Stimulated activated naive CD8-positive, alpha-beta T cell treated with anti-CD3 and anti-CD28 coated beads, Interleukin-15, amount 100 ng/mL, for 72 hours (primary cell): ENCODE measurements around the gene DNAH10.

Experiments
- ATAC-seq: fragments of 150-1000 bp; cut with Tn5 transposase; 2 replicates; pipeline ENCODE4 v1.10.0; 2021; ENCODE audit warnings: mild to moderate bottlenecking, moderate library complexity
- DNase-seq, 2 donors: peaks; one replicate each; pipeline ENCODE4 v3.0.0; 2021 to 2022
- H3K27ac Mint-ChIP-seq, 2 donors: one replicate each; pipeline ENCODE4 v1.8.0; 2022; ENCODE audit warnings: mild to moderate bottlenecking in 2 of 2, mixed read lengths in 2 of 2, moderate library complexity in 2 of 2
- H3K27me3 Mint-ChIP-seq: one replicate; pipeline ENCODE4 v1.8.0; 2022; ENCODE audit warnings: mixed read lengths
- H3K4me1 Mint-ChIP-seq: one replicate; pipeline ENCODE4 v1.8.0; 2022; ENCODE audit warnings: mild to moderate bottlenecking, mixed read lengths
- H3K4me3 Mint-ChIP-seq, 2 donors: one replicate each; pipeline ENCODE4 v1.8.0; 2022; ENCODE audit warnings: mild to moderate bottlenecking in 2 of 2, mixed read lengths in 2 of 2, moderate library complexity in 1 of 2
- H3K9me3 Mint-ChIP-seq, 2 donors: one replicate each; pipeline ENCODE4 v1.8.0; 2022; ENCODE audit warnings: mixed read lengths in 2 of 2

The DNAH10 gene

DNA sequence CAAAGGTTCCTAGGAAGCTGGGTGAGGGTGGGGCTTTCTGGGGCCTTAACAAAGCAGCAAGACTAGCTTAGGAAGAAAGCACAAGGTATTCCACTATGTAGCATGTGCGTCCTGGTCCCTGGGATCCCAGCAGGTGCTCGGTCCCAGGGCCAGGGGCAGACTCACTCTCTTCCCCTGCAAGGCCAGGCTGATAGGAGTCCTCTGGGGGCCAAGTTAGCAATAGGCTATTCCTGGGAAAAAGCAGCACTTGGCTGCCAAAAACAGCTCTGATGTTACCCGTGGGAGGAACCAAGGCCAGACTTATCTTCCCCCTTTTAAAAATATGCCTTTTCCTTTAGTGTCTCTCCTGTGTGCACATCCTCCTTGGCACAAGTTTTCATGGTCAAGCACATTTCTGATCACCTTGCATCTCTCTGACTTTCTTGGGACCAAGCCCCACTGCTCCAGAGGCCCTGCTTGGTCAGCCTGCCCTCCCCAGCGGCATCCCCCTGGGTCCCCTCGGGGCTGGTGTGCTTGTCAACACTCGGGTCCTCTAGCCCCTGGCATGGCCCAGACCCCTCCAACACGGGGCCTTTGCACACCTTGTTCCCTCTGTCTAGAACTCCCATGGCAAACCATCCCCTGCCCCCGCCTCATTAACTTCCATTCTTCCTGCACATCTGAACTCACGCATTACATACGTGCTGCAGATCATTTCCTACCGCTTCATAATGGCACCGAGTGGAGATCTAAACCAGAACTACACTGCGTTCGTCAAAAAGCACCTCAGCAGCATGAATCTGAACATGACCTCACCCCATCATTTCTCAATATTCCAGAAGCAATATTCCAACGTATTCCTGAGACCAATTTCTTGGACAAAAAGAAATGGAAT is 188.6 kb downstream of the DNAH10 start:
- H3K4me3 Mint-ChIP-seq = no peak overlapping the region
- no peaks in the 10 kb centered on the region for H3K27me3 Mint-ChIP-seq
- DNase-seq (no peak), ATAC-seq (no peak)
- no peak overlapping the region for H3K27ac Mint-ChIP-seq
- no peaks in the 10 kb centered on the region for H3K4me1 Mint-ChIP-seq
- H3K9me3 Mint-ChIP-seq = no peaks in the 10 kb centered on the region

GRCh38 chr12:123951467-123951866 is 189.4 kb downstream of the DNAH10 start:
- DNase-seq = no peak
- H3K27ac Mint-ChIP-seq = no peak overlapping the region
- no peaks in the 10 kb centered on the region for H3K4me1 Mint-ChIP-seq

GRCh38 chr12:123952037-123952436 is 189.9 kb downstream of the DNAH10 start:
- ATAC-seq (no peak), DNase-seq (no peak)
- H3K4me1 Mint-ChIP-seq = no peaks in the 10 kb centered on the region
- H3K27ac Mint-ChIP-seq = no peak overlapping the region
- H3K27me3 Mint-ChIP-seq = no peaks in the 10 kb centered on the region
- no peak overlapping the region for H3K4me3 Mint-ChIP-seq
- no peaks in the 10 kb centered on the region for H3K9me3 Mint-ChIP-seq

More at GRCh38 chr12:123951467-123951866, 189.4 kb downstream of the DNAH10 start:
- ATAC-seq = no peak
- Mint-ChIP-seq H3K27me3 (no peaks in the 10 kb centered on the region), H3K9me3 (no peaks in the 10 kb centered on the region), H3K4me3 (no peak overlapping the region)

GRCh38 chr12:123954647-123955350 is 192.7 kb downstream of the DNAH10 start:
- H3K27ac Mint-ChIP-seq = no peak overlapping the region
- no peak overlapping the region for H3K4me3 Mint-ChIP-seq
- ATAC-seq (no peak), DNase-seq (no peak)
- H3K9me3 Mint-ChIP-seq = no peaks in the 10 kb centered on the region
- no peaks in the 10 kb centered on the region for H3K4me1 Mint-ChIP-seq
- no peaks in the 10 kb centered on the region for H3K27me3 Mint-ChIP-seq

DNA sequence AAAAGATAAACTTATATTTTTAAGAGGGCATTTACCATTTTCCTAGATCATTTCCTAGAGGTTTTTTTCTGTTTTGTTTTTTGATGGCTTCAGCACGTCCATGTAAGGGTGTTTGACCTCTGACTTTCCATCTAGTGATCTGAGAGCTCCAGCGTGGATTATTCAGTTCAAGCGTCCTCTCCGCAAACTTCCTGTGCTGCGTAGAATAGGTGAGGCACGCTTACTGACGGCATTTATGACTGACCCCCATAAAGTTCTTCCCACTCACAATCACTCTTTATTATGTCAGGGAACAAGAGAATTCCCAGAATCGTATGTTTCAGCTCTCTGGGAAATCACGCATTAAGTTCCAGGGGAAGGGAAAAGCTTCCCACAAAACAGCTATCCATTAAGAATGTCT is 194.1 kb downstream of the DNAH10 start:
- Mint-ChIP-seq H3K4me1 (no peaks in the 10 kb centered on the region), H3K4me3 (no peak overlapping the region), H3K27me3 (no peaks in the 10 kb centered on the region), H3K9me3 (no peaks in the 10 kb centered on the region), H3K27ac (no peak overlapping the region)
- no peak for ATAC-seq
- no peak for DNase-seq

DNA sequence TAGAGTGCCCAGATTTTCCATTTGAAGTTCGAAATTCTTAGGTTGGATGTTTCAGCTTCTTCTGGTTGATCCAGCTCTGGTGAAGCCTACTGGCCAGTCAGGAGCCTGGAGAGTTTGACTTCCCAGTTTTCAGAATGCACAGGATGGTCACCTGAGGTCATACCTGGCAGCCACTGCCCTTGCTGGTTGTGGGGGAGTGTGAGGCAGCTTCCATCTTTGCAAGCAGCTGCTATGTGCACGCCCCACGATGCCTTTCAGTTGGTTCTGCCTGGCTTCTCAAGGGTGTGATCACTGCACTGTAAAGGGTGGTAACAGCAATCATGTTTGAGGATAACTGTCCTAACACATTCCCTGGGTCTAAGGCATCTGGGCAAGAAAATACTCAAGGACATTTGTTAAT is 195.1 kb downstream of the DNAH10 start:
- no peak overlapping the region for H3K27ac Mint-ChIP-seq
- no peak for ATAC-seq

GRCh38 chr12:123958462-123958861 is 196.4 kb downstream of the DNAH10 start:
- ATAC-seq (no peak), DNase-seq (no peak)
- no peaks in the 10 kb centered on the region for H3K9me3 Mint-ChIP-seq
- no peak overlapping the region for H3K27ac Mint-ChIP-seq
- peaks cover 9% of the 10 kb centered on the region for H3K4me1 Mint-ChIP-seq
- H3K27me3 Mint-ChIP-seq = no peaks in the 10 kb centered on the region
- H3K4me3 Mint-ChIP-seq = no peak overlapping the region

More for the DNA sequence above, 195.1 kb downstream of the DNAH10 start:
- no peak overlapping the region for H3K4me3 Mint-ChIP-seq
- H3K27me3 Mint-ChIP-seq = no peaks in the 10 kb centered on the region
- DNase-seq = no peak
- no peaks in the 10 kb centered on the region for H3K9me3 Mint-ChIP-seq
- H3K4me1 Mint-ChIP-seq = no peaks in the 10 kb centered on the region

DNA sequence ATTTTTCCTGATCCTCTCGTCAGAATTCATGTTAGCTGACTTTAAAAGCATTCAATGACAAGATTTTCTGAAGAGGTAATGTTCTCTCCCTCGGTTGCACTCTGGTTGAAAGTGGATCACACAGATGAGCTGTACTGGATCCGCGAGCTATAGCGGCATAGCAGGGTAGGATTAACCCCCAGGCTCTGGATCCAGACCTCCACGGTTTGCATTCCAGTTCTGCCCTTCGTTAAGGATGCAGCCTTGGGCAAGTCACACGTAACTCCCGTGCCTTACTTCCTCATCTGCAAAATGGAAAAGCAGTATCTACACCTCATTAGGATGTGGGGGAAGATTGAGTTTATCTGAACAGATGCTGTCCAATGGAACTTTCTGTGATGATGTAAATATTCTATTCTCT is 196.8 kb downstream of the DNAH10 start:
- DNase-seq (no peak), ATAC-seq (no peak)
- H3K27me3 Mint-ChIP-seq = no peaks in the 10 kb centered on the region
- H3K4me3 Mint-ChIP-seq = no peak overlapping the region
- H3K4me1 Mint-ChIP-seq = peaks cover 10% of the 10 kb centered on the region
- no peak overlapping the region for H3K27ac Mint-ChIP-seq
- H3K9me3 Mint-ChIP-seq = no peaks in the 10 kb centered on the region

- Mint-ChIP-seq H3K4me3 (no peak overlapping the region), H3K4me1 (peaks cover 10% of the 10 kb centered on the region), H3K27ac (no peak overlapping the region), H3K9me3 (no peaks in the 10 kb centered on the region), H3K27me3 (no peaks in the 10 kb centered on the region)
- DNase-seq = no peak
- no peak for ATAC-seq
Observed at GRCh38 chr12:123960029-123960735, 198.1 kb downstream of the DNAH10 start.

DNA sequence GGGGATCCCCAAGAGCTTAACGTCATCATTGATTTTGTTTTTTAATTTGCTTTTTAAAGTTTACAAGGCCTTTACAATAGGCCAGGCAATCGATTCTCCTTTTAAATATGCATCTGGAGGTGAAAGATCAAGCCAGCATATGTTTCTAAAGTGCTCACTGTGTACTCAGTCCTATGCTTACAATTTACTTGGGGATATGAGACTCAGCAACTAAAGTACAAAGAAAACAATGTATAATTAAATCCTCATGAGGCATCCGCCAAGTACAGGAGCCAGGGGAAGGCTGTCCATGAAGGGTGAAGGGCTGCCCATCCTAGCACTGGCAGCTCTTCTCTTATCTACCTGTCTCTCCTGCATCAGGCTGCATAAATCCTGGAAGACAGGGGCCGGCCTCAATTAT is 198.8 kb downstream of the DNAH10 start:
- no peaks in the 10 kb centered on the region for H3K9me3 Mint-ChIP-seq

DNA sequence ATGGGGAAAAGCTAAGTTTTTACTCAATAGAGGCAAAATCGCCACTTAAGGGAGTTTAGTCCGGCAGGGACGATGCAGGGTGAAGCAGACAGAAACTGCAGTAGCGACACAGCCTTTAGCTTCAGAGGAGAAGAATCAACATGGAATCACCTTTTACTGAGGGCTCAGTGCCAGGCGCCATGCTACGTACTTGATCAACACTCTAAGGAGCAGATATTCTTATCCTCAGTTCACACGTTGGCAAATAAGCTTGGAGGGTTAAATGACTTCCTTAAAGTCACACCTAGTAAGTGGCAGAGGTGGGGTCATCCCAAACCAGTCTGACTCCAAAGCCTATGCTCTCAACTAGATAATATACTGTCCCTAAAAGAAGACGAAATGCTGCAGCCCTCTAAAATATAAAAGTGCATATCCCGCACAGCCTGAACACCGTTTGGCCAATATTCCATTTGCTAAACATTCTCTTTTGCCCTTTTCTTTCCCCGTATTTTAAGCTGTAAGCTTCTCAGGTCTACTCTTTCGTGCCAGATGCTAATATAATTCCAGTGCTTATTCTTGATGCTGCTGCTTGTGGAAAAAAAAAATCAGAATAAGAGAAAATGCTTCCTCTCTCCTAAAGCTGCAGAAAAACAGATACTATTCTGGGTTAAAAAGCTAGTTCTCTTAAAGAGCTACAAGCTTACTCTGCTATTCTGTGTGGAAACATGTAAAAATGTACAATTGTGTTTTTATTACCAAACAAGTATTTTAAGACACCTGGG is 199.7 kb downstream of the DNAH10 start:
- Mint-ChIP-seq H3K27me3 (no peaks in the 10 kb centered on the region), H3K4me3 (no peak overlapping the region), H3K4me1 (peaks cover 10% of the 10 kb centered on the region), H3K9me3 (no peaks in the 10 kb centered on the region), H3K27ac (no peak overlapping the region)
- DNase-seq (no peak), ATAC-seq (no peak)

More for the DNA sequence above, 198.8 kb downstream of the DNAH10 start:
- ATAC-seq = no peak
- H3K27me3 Mint-ChIP-seq = no peaks in the 10 kb centered on the region
- H3K27ac Mint-ChIP-seq = no peak overlapping the region
- DNase-seq = no peak
- peaks cover 10% of the 10 kb centered on the region for H3K4me1 Mint-ChIP-seq
- H3K4me3 Mint-ChIP-seq = no peak overlapping the region

GRCh38 chr12:123962513-123962912 is 200.4 kb downstream of the DNAH10 start:
- DNase-seq = no peak
- ATAC-seq = no peak
- Mint-ChIP-seq H3K9me3 (no peaks in the 10 kb centered on the region), H3K27ac (peak overlapping the region in 1 of 2 donors; percentile 42), H3K4me3 (no peak overlapping the region), H3K27me3 (no peaks in the 10 kb centered on the region), H3K4me1 (peaks cover 10% of the 10 kb centered on the region)

- Mint-ChIP-seq H3K4me3 (no peak overlapping the region), H3K4me1 (peaks cover 10% of the 10 kb centered on the region), H3K27ac (no peak overlapping the region), H3K9me3 (no peaks in the 10 kb centered on the region), H3K27me3 (no peaks in the 10 kb centered on the region)
- ATAC-seq = no peak
- no peak for DNase-seq
Observed at GRCh38 chr12:123963821-123964220, 201.7 kb downstream of the DNAH10 start.

GRCh38 chr12:123965382-123965781 is 203.3 kb downstream of the DNAH10 start:
- peak overlapping the region in 1 of 2 donors; percentile 22 for H3K27ac Mint-ChIP-seq
- no peak overlapping the region for H3K4me3 Mint-ChIP-seq
- H3K4me1 Mint-ChIP-seq = peaks cover 21% of the 10 kb centered on the region
- H3K9me3 Mint-ChIP-seq = no peaks in the 10 kb centered on the region
- ATAC-seq = no peak
- H3K27me3 Mint-ChIP-seq = no peaks in the 10 kb centered on the region
- no peak for DNase-seq

DNA sequence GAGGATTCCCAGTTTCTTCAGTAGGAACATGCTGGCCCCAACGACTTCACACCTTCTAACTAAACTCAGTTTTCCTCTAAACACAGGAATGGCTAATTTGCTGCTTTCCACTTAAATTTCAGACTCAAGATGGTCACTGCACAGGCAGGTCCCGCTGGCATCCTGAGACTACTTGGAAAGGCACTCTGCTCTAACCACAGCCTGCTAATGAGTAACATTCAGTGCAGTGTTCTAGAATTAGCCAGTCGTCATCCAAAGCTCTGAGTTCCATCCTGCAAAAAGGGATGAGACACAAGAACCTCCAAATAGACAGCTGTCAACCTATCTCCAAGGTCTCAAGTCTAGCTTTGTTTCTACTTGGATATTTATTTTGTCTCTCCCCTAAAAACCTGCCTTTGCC is 204.5 kb downstream of the DNAH10 start:
- H3K27ac Mint-ChIP-seq = no peak overlapping the region
- no peak overlapping the region for H3K4me3 Mint-ChIP-seq
- H3K9me3 Mint-ChIP-seq = no peaks in the 10 kb centered on the region
- H3K27me3 Mint-ChIP-seq = no peaks in the 10 kb centered on the region
- DNase-seq (no peak), ATAC-seq (no peak)
- peaks cover 23% of the 10 kb centered on the region for H3K4me1 Mint-ChIP-seq
